HG02610 (cell line): ENCODE measurements around the gene MCTP1.

Experiments used
- ATAC-seq: cut with Tn5 transposase; IDR thresholded peaks from one replicate; pipeline ENCODE4 v1.9.1; 2021; ENCODE audit warnings: mild to moderate bottlenecking, moderate library complexity; ENCODE audit not compliant: unreplicated experiment

The MCTP1 gene

DNA sequence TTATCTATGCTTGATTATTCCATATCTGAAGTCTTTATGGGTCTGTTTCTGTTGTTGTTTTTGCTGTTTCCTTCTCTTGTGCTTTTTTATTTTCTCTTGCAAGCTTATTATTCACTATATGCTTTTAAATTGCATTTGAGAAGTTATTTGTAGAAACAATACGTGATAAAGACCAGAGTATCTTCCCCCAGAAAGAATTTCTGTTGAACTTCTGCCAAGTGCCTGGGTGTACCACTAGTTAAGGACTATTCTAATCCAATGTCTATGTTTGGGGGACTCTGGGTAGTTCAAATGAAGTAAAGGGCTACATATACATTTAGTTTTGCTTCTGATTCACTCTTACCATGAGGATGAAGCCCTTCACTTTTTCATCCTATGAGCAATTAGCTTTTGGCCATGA is 612.1 kb downstream of the MCTP1 start:
- no peak for ATAC-seq

DNA sequence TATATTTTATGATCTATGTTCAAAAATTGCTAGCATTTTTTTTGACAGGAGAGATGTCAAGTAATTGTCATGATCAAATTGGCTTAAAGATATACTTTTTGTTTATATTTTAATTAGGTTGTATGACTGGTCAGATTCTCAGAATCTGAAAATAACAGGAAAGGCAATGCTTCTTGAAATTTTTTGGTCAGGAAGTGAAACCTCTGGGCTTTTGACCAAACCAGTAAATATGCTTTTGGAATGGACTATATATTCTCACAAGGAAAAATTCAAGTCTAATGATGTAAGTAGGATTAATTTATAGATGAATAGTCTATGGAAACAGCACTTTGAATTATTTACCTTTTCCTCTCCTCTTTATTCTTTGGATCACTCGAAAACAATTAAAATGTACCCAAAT is 614.2 kb downstream of the MCTP1 start:
- ATAC-seq: no peak

DNA sequence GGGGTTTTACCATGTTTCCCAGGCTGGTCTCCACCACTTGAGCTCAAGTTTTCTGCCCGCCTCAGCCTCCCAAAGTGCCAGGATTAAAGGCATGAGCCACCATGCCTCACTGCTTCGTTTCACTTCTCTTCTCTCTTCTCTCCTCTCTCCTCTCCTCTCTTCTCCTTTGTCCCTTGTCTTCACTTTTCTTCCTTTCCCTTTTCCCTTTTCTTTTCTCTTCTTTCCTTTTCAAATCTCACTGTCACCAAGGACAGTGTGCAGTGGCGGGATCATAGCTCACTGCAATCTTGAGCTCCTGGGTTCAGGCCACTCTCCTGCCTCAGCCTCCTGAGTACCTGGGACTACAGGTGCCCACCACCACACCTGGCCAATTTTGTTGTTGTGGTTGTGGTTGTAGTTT is 617.0 kb downstream of the MCTP1 start:
- no peak for ATAC-seq

DNA sequence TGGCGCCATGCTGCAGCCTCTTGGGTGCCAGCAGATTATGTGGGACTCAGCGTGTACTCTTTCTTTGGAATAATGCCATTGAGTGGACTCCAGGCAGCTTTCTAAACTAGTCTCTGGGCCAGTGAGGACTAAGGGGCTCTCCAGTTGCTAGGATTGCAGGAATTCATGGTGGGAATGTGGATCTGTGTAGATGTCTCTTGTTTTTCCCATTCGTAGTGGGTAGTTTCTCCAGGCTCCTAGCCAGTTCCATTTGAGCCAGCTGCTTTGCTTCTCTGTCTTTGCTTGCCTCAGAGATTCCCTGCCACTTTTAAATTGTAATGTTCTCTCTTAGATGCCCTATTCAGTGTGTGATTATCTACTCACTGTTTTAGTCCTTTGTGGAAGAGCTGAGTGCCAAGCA is 623.8 kb downstream of the MCTP1 start:
- no peak for ATAC-seq

DNA sequence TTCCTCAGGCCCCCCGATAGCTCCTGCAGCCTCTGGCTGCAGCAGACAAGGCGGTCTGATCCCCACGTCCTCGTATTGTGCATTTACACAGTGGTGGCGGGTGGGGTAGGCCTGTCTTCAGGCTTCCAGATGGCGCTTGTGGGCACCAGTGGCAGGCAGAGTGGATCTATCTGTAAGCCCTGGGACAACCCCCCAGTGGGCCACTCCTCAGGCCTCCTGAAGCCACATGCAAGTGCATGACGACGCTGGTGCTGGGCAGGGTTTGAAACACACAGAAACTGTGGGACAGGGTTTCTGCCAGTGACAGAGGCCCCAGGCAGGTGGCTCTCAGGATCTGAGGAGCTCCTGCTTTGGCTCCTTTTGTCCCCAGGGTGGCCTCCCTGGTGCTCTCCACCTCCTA is 624.4 kb downstream of the MCTP1 start:
- ATAC-seq: no peak

DNA sequence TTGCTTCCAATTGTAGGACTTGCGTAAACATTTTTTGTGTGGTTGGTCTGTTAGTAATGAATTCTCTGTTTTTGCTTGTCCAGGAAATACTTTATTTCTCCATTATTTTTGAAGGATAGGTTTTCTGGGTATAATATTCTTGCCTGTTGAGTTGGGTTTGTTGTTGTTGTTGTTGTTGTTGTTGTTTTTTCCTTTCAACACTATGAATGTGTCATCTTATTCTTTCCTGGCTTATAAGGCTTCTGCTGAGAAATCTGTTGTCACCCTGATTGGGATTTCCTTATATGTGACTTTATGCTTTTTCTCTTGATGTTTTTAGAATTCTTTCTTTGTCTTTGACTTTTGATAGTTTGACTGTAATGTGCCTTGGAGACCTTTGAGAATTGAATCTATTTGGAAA is 626.6 kb downstream of the MCTP1 start:
- ATAC-seq: no peak
